Inflammatory macrophage treated with lipopolysaccharide for 4 hours (primary cell): Measurements from ENCODE around the gene NRGN.

Experiments used
- DNase-seq: peaks from one replicate; pipeline ENCODE4 v3.0.0-alpha.2; 2020

Gene NRGN

GRCh38 chr11:124793466-124794278, 53.9 kb downstream of the NRGN start:
- DNase-seq: peak; percentile 70

DNA sequence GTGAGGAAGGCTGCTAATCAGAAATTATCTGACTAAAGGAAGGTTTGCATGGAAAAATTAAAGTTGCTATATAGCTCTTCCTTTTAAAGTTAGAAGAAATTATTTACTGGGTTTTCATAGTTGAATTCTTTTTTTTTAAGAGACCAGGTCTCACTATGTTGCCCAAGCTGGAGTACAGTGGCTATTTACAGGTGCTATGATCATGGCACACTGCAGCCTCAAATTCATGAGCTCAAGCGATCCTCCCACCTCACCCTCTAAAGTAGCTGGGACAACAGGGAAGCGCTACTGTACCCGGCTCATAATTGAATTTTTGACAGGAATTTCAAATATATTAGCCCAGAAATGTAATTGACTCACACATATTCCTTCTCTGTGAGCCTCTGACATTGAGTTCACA, 56.6 kb downstream of the NRGN start:
- no peak for DNase-seq
